SK-N-SH (cell line): ENCODE data around the gene EXOC6B.

Experiments used
- EP300 ChIP-seq, 2 experiments: IDR thresholded peaks; 2 replicates each; pipeline versions ENCODE4 v1.4.0 to v1.6.1; 2012; ENCODE audit warnings: borderline replicate concordance in 1 of 2, low read depth in 1 of 2, low read length in 1 of 2
- POLR2AphosphoS5 ChIP-seq: IDR thresholded peaks from 2 replicates; pipeline ENCODE4 v1.6.1; 2012; ENCODE audit warnings: low read depth, low read length
- RAD21 ChIP-seq: IDR thresholded peaks from 2 replicates; pipeline ENCODE4 v1.6.1; 2012; ENCODE audit warnings: mild to moderate bottlenecking, low read length
- SIN3A ChIP-seq: IDR thresholded peaks from 2 replicates; pipeline ENCODE4 v1.6.1; 2012; ENCODE audit warnings: low read depth, mild to moderate bottlenecking, low read length, moderate library complexity, borderline replicate concordance
- TAF1 ChIP-seq: IDR thresholded peaks from 2 replicates; pipeline ENCODE4 v1.6.1; 2012; ENCODE audit warnings: low read depth, mild to moderate bottlenecking, low read length, moderate library complexity, borderline replicate concordance
- TCF12 ChIP-seq: IDR thresholded peaks from 2 replicates; pipeline ENCODE4 v1.4.0; 2012
- TEAD4 ChIP-seq: IDR thresholded peaks from 2 replicates; pipeline ENCODE4 v1.4.0; 2012; ENCODE audit warnings: mild to moderate bottlenecking, borderline replicate concordance; ENCODE audit not compliant: insufficient read depth
- USF2 ChIP-seq: fragments of 150-350 bp; IDR thresholded peaks from 2 replicates; pipeline ENCODE4 v1.6.1; 2017; ENCODE audit warnings: antibody characterized with exemption, low read length, low read depth, borderline replicate concordance
- TF ChIP-seq, protein P1 (sequence below): fragments of 200-600 bp; sonication (generic); IDR thresholded peaks from 2 replicates; pipeline ENCODE4 v1.6.1; 2017; ENCODE audit warnings: antibody characterized with exemption, mild to moderate bottlenecking, moderate library complexity
- TF ChIP-seq, protein P2 (sequence below): IDR thresholded peaks from 2 replicates; pipeline ENCODE4 v1.4.0; 2012; ENCODE audit warnings: low read depth, borderline replicate concordance
- TF ChIP-seq, protein P3 (sequence below): IDR thresholded peaks from 2 replicates; pipeline ENCODE4 v1.6.1; 2012; ENCODE audit warnings: mild to moderate bottlenecking, low read depth, low read length, moderate library complexity

- TF ChIP-seq TAF1, result no peak
- TF ChIP-seq, protein P1, sequence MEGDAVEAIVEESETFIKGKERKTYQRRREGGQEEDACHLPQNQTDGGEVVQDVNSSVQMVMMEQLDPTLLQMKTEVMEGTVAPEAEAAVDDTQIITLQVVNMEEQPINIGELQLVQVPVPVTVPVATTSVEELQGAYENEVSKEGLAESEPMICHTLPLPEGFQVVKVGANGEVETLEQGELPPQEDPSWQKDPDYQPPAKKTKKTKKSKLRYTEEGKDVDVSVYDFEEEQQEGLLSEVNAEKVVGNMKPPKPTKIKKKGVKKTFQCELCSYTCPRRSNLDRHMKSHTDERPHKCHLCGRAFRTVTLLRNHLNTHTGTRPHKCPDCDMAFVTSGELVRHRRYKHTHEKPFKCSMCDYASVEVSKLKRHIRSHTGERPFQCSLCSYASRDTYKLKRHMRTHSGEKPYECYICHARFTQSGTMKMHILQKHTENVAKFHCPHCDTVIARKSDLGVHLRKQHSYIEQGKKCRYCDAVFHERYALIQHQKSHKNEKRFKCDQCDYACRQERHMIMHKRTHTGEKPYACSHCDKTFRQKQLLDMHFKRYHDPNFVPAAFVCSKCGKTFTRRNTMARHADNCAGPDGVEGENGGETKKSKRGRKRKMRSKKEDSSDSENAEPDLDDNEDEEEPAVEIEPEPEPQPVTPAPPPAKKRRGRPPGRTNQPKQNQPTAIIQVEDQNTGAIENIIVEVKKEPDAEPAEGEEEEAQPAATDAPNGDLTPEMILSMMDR, result no peak
- no peak for TF ChIP-seq EP300 (IDR thresholded peaks at IDR 0.05; ENCODE audit: borderline replicate concordance in 1 of 2, low read depth in 1 of 2, low read length in 1 of 2)
- no peak for TF ChIP-seq USF2
- no peak for TF ChIP-seq RAD21
- TF ChIP-seq POLR2AphosphoS5, result no peak
- no peak for TF ChIP-seq SIN3A
- TF ChIP-seq, protein P2, sequence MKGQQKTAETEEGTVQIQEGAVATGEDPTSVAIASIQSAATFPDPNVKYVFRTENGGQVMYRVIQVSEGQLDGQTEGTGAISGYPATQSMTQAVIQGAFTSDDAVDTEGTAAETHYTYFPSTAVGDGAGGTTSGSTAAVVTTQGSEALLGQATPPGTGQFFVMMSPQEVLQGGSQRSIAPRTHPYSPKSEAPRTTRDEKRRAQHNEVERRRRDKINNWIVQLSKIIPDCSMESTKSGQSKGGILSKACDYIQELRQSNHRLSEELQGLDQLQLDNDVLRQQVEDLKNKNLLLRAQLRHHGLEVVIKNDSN, result no peak
- no peak for TF ChIP-seq TCF12
- TF ChIP-seq, protein P3, sequence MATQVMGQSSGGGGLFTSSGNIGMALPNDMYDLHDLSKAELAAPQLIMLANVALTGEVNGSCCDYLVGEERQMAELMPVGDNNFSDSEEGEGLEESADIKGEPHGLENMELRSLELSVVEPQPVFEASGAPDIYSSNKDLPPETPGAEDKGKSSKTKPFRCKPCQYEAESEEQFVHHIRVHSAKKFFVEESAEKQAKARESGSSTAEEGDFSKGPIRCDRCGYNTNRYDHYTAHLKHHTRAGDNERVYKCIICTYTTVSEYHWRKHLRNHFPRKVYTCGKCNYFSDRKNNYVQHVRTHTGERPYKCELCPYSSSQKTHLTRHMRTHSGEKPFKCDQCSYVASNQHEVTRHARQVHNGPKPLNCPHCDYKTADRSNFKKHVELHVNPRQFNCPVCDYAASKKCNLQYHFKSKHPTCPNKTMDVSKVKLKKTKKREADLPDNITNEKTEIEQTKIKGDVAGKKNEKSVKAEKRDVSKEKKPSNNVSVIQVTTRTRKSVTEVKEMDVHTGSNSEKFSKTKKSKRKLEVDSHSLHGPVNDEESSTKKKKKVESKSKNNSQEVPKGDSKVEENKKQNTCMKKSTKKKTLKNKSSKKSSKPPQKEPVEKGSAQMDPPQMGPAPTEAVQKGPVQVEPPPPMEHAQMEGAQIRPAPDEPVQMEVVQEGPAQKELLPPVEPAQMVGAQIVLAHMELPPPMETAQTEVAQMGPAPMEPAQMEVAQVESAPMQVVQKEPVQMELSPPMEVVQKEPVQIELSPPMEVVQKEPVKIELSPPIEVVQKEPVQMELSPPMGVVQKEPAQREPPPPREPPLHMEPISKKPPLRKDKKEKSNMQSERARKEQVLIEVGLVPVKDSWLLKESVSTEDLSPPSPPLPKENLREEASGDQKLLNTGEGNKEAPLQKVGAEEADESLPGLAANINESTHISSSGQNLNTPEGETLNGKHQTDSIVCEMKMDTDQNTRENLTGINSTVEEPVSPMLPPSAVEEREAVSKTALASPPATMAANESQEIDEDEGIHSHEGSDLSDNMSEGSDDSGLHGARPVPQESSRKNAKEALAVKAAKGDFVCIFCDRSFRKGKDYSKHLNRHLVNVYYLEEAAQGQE, result no peak
- TF ChIP-seq TEAD4, result no peak
These were observed 312.8 kb downstream of the EXOC6B start for GRCh38 chr2:72513011-72513410.
